Small intestine (tissue), 7 donors: ENCODE results near the gene SERPING1. TPM values are rescaled to one million over a fixed set of nuclear protein-coding genes. Genes with fewer than 3 reads are reported as not detected.

Experiments used
- DNase-seq, 2 donors: peaks; one replicate each; pipeline versions ENCODE4 v3.0.0 to v3.0.0-alpha.2; 2013
- FAIRE-seq: peaks from 2 replicates; lab custom pipeline; 2012; peaks lifted over from hg19 to GRCh38; lab: Jason Lieb, UNC
- H3K27ac ChIP-seq, 3 donors: one replicate each; pipeline ENCODE4 v1.5.1; 2013; ENCODE audit warnings: low read length in 2 of 3, mild to moderate bottlenecking in 2 of 3, control low read depth in 1 of 3, inconsistent platforms in 1 of 3, low read depth in 1 of 3, moderate library complexity in 1 of 3
- H3K27me3 ChIP-seq, 3 donors: one replicate each; pipeline ENCODE4 v1.6.1; 2013; ENCODE audit warnings: low read length in 3 of 3, inconsistent platforms in 1 of 3; ENCODE audit not compliant: control insufficient read depth in 3 of 3, insufficient read depth in 3 of 3
- H3K36me3 ChIP-seq, 3 donors: one replicate each; pipeline ENCODE4 v1.6.1; 2013; ENCODE audit warnings: low read length in 3 of 3, inconsistent platforms in 1 of 3, low read depth in 1 of 3, mild to moderate bottlenecking in 1 of 3, moderate library complexity in 1 of 3; ENCODE audit not compliant: control insufficient read depth in 3 of 3, insufficient read depth in 2 of 3
- H3K4me1 ChIP-seq, 3 donors: one replicate each; pipeline ENCODE4 v1.6.1; 2013; ENCODE audit warnings: low read length in 2 of 3, inconsistent platforms in 1 of 3, low read depth in 1 of 3, mild to moderate bottlenecking in 1 of 3, moderate library complexity in 1 of 3; ENCODE audit not compliant: control insufficient read depth in 3 of 3, insufficient read depth in 2 of 3
- H3K4me3 ChIP-seq, 3 donors: one replicate each; pipeline ENCODE4 v1.5.1; 2013; ENCODE audit warnings: low read length in 3 of 3, control low read depth in 1 of 3, inconsistent platforms in 1 of 3, low read depth in 1 of 3, mild to moderate bottlenecking in 1 of 3, moderate library complexity in 1 of 3
- H3K9me3 ChIP-seq, 2 donors: one replicate each; pipeline ENCODE4 v1.6.1; 2013; ENCODE audit warnings: low read depth in 1 of 2, low read length in 1 of 2; ENCODE audit not compliant: control insufficient read depth in 2 of 2, insufficient read depth in 1 of 2
- WGBS, 3 donors: extraction: QIAGEN DNeasy Blood & Tissue Kit; methylation state at CpG; one replicate each; pipeline ENCODE4 v1.1.7; 2013; 5-methylcytosine and 5-hydroxymethylcytosine counted together
- polyA plus RNA-seq, 4 donors: library from polyadenylated mRNA; stranded (reverse) in 3 of 4; unstranded in 1 of 4; fragments of 200-250 nt in 3 of 4; fragments of 120-200 nt in 1 of 4; gene quantifications; one replicate each; pipeline versions ENCODE4 v1.2.1 to v1.2.3, GENCODE V29; 2013
- donor health status: healthy with polysubstance abuse.
- donor health status: control.
- donor health status: control.
- donor health status: Bipolar disorder and iron deficiency.
- donor health status: healthy.

The SERPING1 gene
- polyA plus RNA-seq, 4 donors = 5.4 to 201 (median 20.3) TPM

- peaks cover 0 to 7% (median 0%) of the 10 kb centered on the region in 3 donors for H3K4me1 ChIP-seq
- peak within 1 kb of the TSS; percentile 71 to 97 (median 82) for H3K27ac ChIP-seq
- peaks cover 0 to under 1% (median 0%) of the 10 kb centered on the region in 3 donors for H3K27me3 ChIP-seq
- no peaks in the 10 kb centered on the region for H3K9me3 ChIP-seq
- no peak for FAIRE-seq
- H3K4me3 ChIP-seq = peak within 1 kb of the TSS; percentile 39 to 68 (median 56)
- WGBS, 3 donors = 1% methylated on average over 45 of the region's 45 CpGs
- H3K36me3 ChIP-seq = peaks cover 4 to 23% (median 5%) of the 10 kb centered on the region in 3 donors
- DNase-seq = peak; percentile 99 to 100
These were observed 59.9 kb downstream of the SERPING1 start, which contains the start of gene CLP1 for GRCh38 chr11:57657194-57658022. TSS of gene CLP1 (plus strand) at chr11:57657762. CDS start at chr11:57659477, 1,715 bp downstream.

- WGBS, 3 donors = 0 to 2% (median 1%) methylated on average over 8 of the region's 8 CpGs
- no peak for FAIRE-seq
- Histone ChIP-seq H3K27me3 (no peaks in the 10 kb centered on the region), H3K4me3 (peak overlapping the region; percentile 39 to 68 (median 56)), H3K27ac (peak overlapping the region in 1 of 3 donors; percentile 6), H3K36me3 (peaks cover 4 to 24% (median 5%) of the 10 kb centered on the region in 3 donors), H3K9me3 (no peaks in the 10 kb centered on the region), H3K4me1 (peaks cover 0 to 7% (median 0%) of the 10 kb centered on the region in 3 donors)
- DNase-seq = no peak
These were observed 60.5 kb downstream of the SERPING1 start for GRCh38 chr11:57658023-57658361.

- H3K9me3 ChIP-seq = no peaks in the 10 kb centered on the region
- 96 to 97% (median 96%) methylated on average over 14 of the region's 14 CpGs for WGBS, 3 donors
- H3K4me3 ChIP-seq = no peak overlapping the region
- no peak overlapping the region for H3K27ac ChIP-seq
- FAIRE-seq (no peak), DNase-seq (no peak)
- peaks cover 4 to 26% (median 5%) of the 10 kb centered on the region in 3 donors for H3K36me3 ChIP-seq
- H3K27me3 ChIP-seq = no peaks in the 10 kb centered on the region
- peaks cover 0 to 7% (median 0%) of the 10 kb centered on the region in 3 donors for H3K4me1 ChIP-seq
These were observed 62.2 kb downstream of the SERPING1 start for GRCh38 chr11:57659669-57660068.

- H3K4me3 ChIP-seq = no peak overlapping the region
- no peak for FAIRE-seq
- no peak for DNase-seq
- H3K27ac ChIP-seq = no peak overlapping the region
- peaks cover 4 to 26% (median 5%) of the 10 kb centered on the region in 3 donors for H3K36me3 ChIP-seq
- 65 to 69% (median 68%) methylated on average over 4 of the region's 4 CpGs for WGBS, 3 donors
- H3K4me1 ChIP-seq = peaks cover 0 to 12% (median 0%) of the 10 kb centered on the region in 3 donors
- no peaks in the 10 kb centered on the region for H3K27me3 ChIP-seq
- H3K9me3 ChIP-seq = no peaks in the 10 kb centered on the region
These were observed 65.4 kb downstream of the SERPING1 start for GRCh38 chr11:57662893-57663292.

- Histone ChIP-seq H3K4me1 (peaks cover 0 to 5% (median 0%) of the 10 kb centered on the region in 3 donors), H3K9me3 (no peaks in the 10 kb centered on the region), H3K27ac (no peak overlapping the region), H3K4me3 (no peak overlapping the region), H3K36me3 (peaks cover 4 to 26% (median 5%) of the 10 kb centered on the region in 3 donors), H3K27me3 (no peaks in the 10 kb centered on the region)
- FAIRE-seq (no peak), DNase-seq (no peak)
- 84 to 85% (median 85%) methylated on average over 9 of the region's 9 CpGs for WGBS, 3 donors
These were observed 66.5 kb downstream of the SERPING1 start for GRCh38 chr11:57663975-57664374.

Other genes starting within 250 kb of the SERPING1 start
- gene PRG3, start 216.5 kb upstream of the SERPING1 start, polyA plus RNA-seq = under 1 TPM in 1 of 4 donors, not detected in 3; 0.22 TPM
- under 1 TPM in 2 of 4 donors, not detected in 2; 0.15 to 0.31 TPM for gene PRG2, start 207.0 kb upstream of the SERPING1 start, polyA plus RNA-seq
- 10 to 100 TPM in 2 of 4 donors, 1 to 10 TPM in 2; 2.4 to 13.8 (median 8.3) TPM for gene SLC43A3, start 170.6 kb upstream of the SERPING1 start, polyA plus RNA-seq
- gene RTN4RL2, start 137.2 kb upstream of the SERPING1 start, polyA plus RNA-seq = under 1 TPM in 2 of 4 donors, not detected in 2; 0.70 to 0.87 TPM
- 10 to 100 TPM in 2 of 4 donors, 1 to 10 TPM in 1, under 1 TPM in 1; 0.67 to 25.0 (median 7.9) TPM for gene SLC43A1, start 82.0 kb upstream of the SERPING1 start, polyA plus RNA-seq
- gene TIMM10, start 66.9 kb upstream of the SERPING1 start, polyA plus RNA-seq = 10 to 100 TPM; 26.0 to 84.8 (median 60.7) TPM
- under 1 TPM in 1 of 4 donors, not detected in 3; 0.58 TPM for gene SMTNL1, start 60.1 kb upstream of the SERPING1 start, polyA plus RNA-seq
- gene UBE2L6, start 30.0 kb upstream of the SERPING1 start, polyA plus RNA-seq = 10 to 100 TPM; 51.7 to 72.3 (median 58.7) TPM
- 1 to 10 TPM in 2 of 4 donors, under 1 TPM in 1, not detected in 1; 0.86 to 2.2 (median 1.4) TPM for gene YPEL4, start 52.2 kb downstream of the SERPING1 start, polyA plus RNA-seq
- gene CLP1, start 60.1 kb downstream of the SERPING1 start, polyA plus RNA-seq = 10 to 100 TPM; 10.3 to 14.7 (median 13.0) TPM
- gene ZDHHC5, start 70.4 kb downstream of the SERPING1 start, polyA plus RNA-seq = 10 to 100 TPM; 19.5 to 46.7 (median 30.6) TPM
- 10 to 100 TPM; 12.4 to 18.4 (median 17.0) TPM for gene MED19, start 114.5 kb downstream of the SERPING1 start, polyA plus RNA-seq
- gene TMX2, start 114.9 kb downstream of the SERPING1 start, polyA plus RNA-seq = 100 to 1,000 TPM in 1 of 4 donors, 10 to 100 TPM in 3; 43.4 to 152 (median 81.3) TPM
- 100 to 1,000 TPM in 3 of 4 donors, 10 to 100 TPM in 1; 78.3 to 148 (median 128) TPM for gene SELENOH, start 143.8 kb downstream of the SERPING1 start, polyA plus RNA-seq
- under 1 TPM in 1 of 4 donors, not detected in 3; 0.10 TPM for gene BTBD18, start 154.1 kb downstream of the SERPING1 start, polyA plus RNA-seq
- 100 to 1,000 TPM in 2 of 4 donors, 10 to 100 TPM in 2; 62.2 to 195 (median 119) TPM for gene CTNND1, start 164.1 kb downstream of the SERPING1 start, polyA plus RNA-seq